HL-60 (cell line): ENCODE data around the gene BHLHE41.

Experiments used
- CTCF ChIP-seq: IDR thresholded peaks from one replicate; pipeline ENCODE4 v1.5.1; 2011; ENCODE audit warnings: low read length, control low read depth, inconsistent platforms; ENCODE audit not compliant: insufficient read depth
- GABPA ChIP-seq: IDR thresholded peaks from 2 replicates; pipeline ENCODE4 v1.6.1; 2012; ENCODE audit warnings: low read depth

GRCh38 chr12:26112703-26113147 lies 12.1 kb downstream of the BHLHE41 start:
- no peak for TF ChIP-seq CTCF
- TF ChIP-seq GABPA: no peak
